HL-60 (cell line): ENCODE data around the gene AP2M1.
"Not testable (repeated sequence)": the region's sequence is repeated elsewhere in the genome, so short reads cannot be mapped to it uniquely, and the experiment has no call there.

Source experiments
- DNase-seq, 2 experiments: peaks; one replicate each; pipeline ENCODE4 v3.0.0-alpha.2; 2010 to 2020; ENCODE audit warnings: low read depth in 1 of 2, low spot score in 1 of 2
- H3K27ac ChIP-seq: fragments of 250-450 bp; sonication (Bioruptor Pico); replicated peaks from 2 replicates; pipeline ENCODE4 v1.5.1; 2020; ENCODE audit warnings: mild to moderate bottlenecking, moderate library complexity
- H3K27me3 ChIP-seq: fragments of 250-450 bp; sonication (Bioruptor Pico); 2 replicates; pipeline ENCODE4 v1.5.1; 2021; ENCODE audit warnings: mild to moderate bottlenecking, moderate library complexity; ENCODE audit not compliant: insufficient read depth, poor library complexity, severe bottlenecking
- H3K4me3 ChIP-seq: replicated peaks from 2 replicates; pipeline ENCODE4 v1.5.1; 2011; ENCODE audit warnings: mild to moderate bottlenecking, control low read depth, low read length; ENCODE audit not compliant: insufficient read depth
- CTCF ChIP-seq: IDR thresholded peaks from one replicate; pipeline ENCODE4 v1.5.1; 2011; ENCODE audit warnings: low read length, control low read depth, inconsistent platforms; ENCODE audit not compliant: insufficient read depth
- GABPA ChIP-seq: IDR thresholded peaks from 2 replicates; pipeline ENCODE4 v1.6.1; 2012; ENCODE audit warnings: low read depth
- POLR2AphosphoS5 ChIP-seq: IDR thresholded peaks from 2 replicates; pipeline ENCODE4 v1.6.1; 2012; ENCODE audit warnings: low read depth
- REST ChIP-seq: IDR thresholded peaks from 2 replicates; pipeline ENCODE4 v1.6.1; 2012; ENCODE audit warnings: low read depth; ENCODE audit not compliant: insufficient replicate concordance
- SPI1 ChIP-seq: IDR thresholded peaks from 2 replicates; pipeline ENCODE4 v1.6.1; 2012; ENCODE audit warnings: low read depth, mild to moderate bottlenecking, borderline replicate concordance

AP2M1 gene

GRCh38 chr3:184158404-184158803, 16.3 kb upstream of the AP2M1 start:
- Histone ChIP-seq H3K27ac (no peak overlapping the region), H3K4me3 (no peak overlapping the region), H3K27me3 (no peaks in the 10 kb centered on the region)
- DNase-seq: no peak
- TF ChIP-seq SPI1 (no peak), GABPA (no peak), CTCF (no peak)

- DNase-seq: no peak
- no peak for TF ChIP-seq CTCF
- no peak for TF ChIP-seq SPI1
- TF ChIP-seq REST: no peak
- no peak for TF ChIP-seq POLR2AphosphoS5
- no peak for TF ChIP-seq GABPA
- Histone ChIP-seq H3K27ac (no peak overlapping the region), H3K4me3 (no peak overlapping the region), H3K27me3 (no peaks in the 10 kb centered on the region)
These were observed 14.2 kb upstream of the AP2M1 start for GRCh38 chr3:184160456-184160855.

GRCh38 chr3:184162571-184163070, 12.0 kb upstream of the AP2M1 start:
- not testable (repeated sequence) for H3K27ac ChIP-seq, H3K27me3 ChIP-seq, H3K4me3 ChIP-seq, DNase-seq

- Histone ChIP-seq H3K27me3 (no peaks in the 10 kb centered on the region), H3K27ac (no peak overlapping the region), H3K4me3 (no peak overlapping the region)
- TF ChIP-seq POLR2AphosphoS5: no peak
- no peak for TF ChIP-seq SPI1
- TF ChIP-seq REST: no peak
- no peak for TF ChIP-seq CTCF
- TF ChIP-seq GABPA: no peak
- DNase-seq: no peak
These were observed 9.9 kb upstream of the AP2M1 start for GRCh38 chr3:184164648-184165330.
